A549 treated with AZD9567 at 1 μM for 4 hours (cell line): ENCODE measurements around the gene PLAAT1. TPM values are rescaled to one million over a fixed set of nuclear protein-coding genes. Genes with fewer than 3 reads are reported as not detected.

Source experiments
- total RNA-seq: library from RNA; stranded (reverse); fragments of 200-300 nt; extraction: Qiagen RNA extraction; gene quantifications from 5 replicates; pipeline ENCODE4 v1.2.3, GENCODE V29; 2022; ENCODE audit not compliant: insufficient read depth

The PLAAT1 gene
- total RNA-seq = not detected in 5 replicates

DNA sequence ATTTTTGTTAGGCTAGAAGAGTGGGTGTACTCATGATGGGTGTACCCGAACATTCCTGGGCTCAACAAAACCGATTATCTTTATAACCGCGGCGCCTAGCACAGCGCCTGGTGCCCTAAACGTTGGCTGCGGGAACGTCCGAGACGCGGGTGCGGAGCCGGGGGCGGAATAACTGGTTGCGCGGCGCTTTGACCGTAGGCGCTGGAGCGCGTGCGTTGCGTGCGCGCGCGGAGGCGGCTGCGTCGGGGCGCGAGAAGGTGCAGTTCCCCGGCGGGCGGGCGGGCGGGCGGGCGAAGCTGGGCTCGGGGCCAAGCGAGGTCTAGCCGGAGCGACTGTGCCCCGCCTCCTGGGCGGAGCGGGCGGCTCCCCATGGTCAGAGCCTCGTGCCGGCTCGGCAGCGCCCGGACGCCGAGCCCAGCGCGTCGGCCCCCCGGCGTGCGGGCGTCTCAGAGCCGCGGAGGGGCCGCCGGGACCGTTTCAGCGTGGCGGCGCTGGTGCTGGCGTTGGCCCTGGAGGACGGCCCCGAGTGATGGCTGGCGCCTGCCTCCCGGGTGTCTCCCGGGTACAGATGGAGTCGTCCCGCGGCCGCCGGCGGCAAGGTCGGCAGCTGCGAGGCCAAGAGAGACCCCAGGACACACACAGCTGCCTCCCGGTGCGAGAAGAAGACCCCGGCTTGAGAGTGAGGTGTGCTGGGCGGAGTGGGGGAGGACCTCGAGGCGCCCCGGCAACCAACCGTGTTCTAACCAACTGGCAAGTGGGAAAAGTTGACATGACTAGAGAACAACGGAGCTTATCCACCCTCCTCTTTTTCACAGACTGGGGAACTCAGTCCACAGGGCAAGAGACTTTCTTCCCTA lies at the start of gene PLAAT1:
PLAAT1 (plus strand) TSS at position 373 of the 857 bp plus-strand sequence. CDS start 14,429 bp downstream, outside the sequence.

Other genes starting within 250 kb of the PLAAT1 start
- gene ATP13A5, start 137.5 kb downstream of the PLAAT1 start, total RNA-seq = not detected in 5 replicates